Kidney capillary endothelial cell (primary cell): ENCODE results near the gene CHTF18.
"Not testable (repeated sequence)": the region's sequence is repeated elsewhere in the genome, so short reads cannot be mapped to it uniquely, and the experiment has no call there.

Experiments
- DNase-seq: peaks from one replicate; pipeline ENCODE4 v3.0.0-alpha.2; 2018; ENCODE audit warnings: low spot score

Gene CHTF18

DNA sequence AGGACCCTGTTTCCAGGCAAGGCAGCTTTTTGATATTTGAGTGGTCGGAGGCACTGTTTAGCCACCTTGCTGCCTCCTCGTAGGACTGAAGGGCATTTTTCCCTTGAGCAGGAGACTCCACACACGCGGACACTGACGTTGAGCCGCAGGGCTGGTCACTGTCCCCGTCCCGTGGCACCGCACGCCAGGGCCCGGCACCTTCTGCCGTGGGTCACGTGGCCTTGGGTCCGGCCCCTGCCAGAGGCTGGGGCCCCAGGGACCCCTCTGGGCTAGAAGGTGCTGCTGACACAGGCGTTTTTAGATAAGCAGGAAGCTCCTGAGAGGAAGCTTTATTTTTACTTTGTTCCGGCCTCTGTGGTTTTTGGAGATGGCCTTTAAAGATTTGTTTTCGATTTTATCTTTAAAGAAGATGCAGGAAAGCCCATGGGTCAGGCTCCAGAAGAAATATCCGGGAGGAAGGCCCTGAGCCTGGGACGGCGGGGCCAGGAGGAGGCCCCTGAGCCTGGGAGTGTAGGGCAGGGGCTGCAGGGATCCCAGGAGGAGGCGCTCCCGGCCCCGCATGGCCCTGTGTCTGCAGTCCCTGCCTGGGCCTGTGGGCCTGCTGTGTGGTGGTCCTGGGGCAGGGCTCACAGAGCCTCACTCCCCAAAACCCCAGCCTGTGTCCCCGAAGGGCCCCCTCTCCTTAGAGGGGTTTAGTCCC is 42.6 kb downstream of the CHTF18 start:
- no peak for DNase-seq

DNA sequence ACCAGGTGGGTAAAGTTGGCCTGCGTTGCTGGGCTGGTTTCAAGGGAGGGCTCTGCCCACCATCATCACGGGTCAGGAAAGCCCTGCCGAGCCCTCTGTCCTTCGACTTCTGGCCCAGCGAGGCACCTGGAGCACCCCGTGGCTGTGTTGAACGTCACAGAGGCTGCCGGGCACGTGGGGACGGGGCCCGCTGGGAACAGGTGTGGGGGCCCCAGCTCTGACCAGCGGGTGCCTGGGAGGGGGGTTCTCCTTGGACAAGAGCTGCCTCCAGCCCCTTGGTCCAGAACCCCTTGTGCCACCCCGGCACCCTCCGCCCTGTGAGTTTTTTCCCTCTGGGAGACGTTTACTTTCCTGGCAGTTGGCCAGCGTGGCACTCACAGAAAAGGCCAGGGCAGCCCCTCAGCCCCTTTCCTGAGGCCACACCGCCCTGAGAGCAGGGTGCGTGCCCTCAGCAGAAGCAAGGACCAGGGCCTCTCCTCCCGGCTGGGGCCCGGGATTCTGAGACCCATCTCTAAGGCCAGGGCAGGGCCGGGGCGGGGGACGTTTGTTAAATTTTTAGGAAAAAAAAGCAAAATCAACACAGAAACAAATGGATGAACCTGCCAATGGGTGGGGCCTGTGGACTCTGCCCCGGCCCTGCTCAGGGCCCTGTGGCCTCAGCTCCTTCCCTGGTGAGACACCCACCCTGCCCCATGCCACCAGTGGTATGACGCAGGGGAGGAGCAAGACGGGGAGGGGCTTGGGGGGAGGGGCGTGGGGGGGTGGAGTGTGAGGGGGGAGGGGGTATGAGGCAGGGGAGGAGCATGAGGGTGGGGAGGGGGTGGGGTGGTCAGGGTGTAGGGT is 43.4 kb downstream of the CHTF18 start:
- DNase-seq: no peak

DNA sequence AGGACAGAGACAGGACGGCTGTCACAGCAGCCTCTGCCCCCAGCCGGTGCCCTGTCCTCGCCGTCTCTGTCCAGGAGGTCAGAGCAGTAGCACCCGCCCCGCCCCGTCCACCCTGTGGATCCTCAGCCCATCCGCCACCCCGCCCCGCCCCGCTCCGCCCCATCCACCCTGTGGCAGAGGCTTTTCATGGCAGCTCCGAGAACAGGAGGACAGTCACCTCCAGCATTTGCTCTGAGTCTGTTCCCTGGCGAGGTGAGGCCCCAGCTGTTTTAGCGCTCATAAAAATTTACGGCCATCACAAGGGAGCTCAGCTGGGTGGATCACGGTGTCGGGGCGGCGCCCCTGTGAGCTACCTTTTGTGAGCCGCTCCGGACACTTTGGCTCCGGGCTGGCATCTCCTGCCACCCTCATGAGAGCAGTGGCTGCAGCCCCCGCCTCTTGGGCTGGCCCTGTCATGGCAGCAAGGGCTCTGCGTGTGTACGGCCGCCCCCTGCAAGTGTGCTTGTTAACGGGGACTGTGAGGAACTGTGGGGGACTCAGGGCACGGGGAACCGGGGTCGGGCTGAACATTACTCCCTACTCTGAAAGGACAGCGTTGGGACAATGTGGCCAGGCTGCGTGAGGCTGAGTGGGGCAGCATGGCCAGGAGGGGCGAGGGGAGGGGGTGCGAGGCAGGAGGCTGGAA is 44.4 kb downstream of the CHTF18 start:
- no peak for DNase-seq

- DNase-seq: no peak
These were observed 45.0 kb downstream of the CHTF18 start for GRCh38 chr16:833411-833810.

GRCh38 chr16:835373-835772 is 47.0 kb downstream of the CHTF18 start:
- DNase-seq: no peak

DNA sequence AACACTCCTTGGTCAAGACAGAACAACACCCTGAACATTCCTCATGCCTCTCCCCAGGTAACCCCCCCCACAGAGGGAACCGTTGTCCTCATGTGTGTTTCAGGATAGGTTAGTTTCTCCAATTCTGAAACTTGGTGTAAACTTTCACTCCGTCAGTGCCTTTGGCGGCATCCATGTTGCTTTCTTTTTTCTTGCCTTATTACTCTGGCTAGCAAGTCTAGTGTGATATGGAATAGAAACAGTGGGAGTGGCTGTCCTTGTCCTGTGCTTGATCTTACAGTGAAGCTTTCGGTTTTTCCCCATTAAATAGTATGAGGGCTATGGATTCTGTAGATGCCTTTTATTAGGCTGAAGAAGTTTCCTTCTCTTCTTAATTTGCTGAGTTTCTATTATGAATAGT is 47.8 kb downstream of the CHTF18 start:
- DNase-seq: no peak

- not testable (repeated sequence) for DNase-seq
These were observed 48.4 kb downstream of the CHTF18 start for GRCh38 chr16:836822-837221.

DNA sequence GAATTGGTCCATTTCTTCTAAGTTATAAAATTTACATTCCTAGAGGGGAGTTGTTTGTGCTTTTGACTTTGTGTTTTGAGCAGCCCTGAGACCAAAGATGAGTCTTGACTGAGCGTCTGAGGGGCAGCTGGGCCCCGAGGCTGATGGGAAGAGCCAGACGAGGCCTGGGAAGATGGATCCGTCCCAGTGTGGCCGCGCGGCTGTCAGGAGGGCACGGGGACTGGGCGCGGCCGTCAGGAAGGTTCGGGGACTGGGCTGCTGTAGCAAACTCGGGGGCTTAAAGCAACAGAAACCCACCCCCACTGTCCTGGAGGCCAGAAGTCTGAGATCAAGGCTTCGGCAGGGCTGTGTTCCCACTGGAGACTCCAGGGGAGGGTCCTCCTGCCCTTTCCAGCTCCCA is 50.3 kb downstream of the CHTF18 start:
- no peak for DNase-seq

DNA sequence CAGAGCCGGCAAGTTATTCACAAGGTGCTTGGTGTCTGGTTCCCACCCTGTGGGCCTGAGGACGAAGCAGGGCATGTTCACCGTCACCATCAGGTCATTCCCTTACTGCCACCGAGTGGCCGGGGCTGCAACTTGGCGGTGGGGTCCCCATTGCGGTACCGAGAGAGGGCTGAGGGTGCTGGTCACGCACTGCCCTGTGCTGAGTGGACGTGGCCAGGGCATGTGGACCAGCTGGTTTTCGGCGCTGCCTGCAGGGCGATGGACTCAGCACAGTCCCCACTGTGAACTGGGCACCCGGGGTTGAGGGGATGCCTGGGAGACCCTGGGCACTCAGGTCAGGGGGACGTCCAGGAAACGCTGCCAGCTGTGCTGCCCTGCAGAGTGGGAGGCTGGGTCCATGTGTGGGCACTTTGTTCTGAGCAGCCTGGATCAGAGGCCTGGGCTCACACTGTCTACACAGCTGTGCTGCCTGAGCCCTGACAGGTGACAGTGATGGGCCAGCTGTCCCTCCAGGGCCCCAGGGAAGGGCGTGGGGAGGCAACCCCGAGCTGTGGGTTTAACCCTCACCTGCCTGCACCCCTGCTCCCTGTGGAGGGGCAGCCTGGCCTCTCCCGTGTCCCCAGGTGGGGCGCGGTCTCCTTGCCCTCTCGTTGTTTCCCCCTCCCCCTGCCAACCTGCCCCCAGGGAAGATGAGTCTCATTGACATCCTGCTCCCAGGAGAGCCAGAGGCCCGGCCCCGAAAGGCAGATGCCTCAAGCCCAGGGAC is 51.4 kb downstream of the CHTF18 start:
- DNase-seq: no peak

DNA sequence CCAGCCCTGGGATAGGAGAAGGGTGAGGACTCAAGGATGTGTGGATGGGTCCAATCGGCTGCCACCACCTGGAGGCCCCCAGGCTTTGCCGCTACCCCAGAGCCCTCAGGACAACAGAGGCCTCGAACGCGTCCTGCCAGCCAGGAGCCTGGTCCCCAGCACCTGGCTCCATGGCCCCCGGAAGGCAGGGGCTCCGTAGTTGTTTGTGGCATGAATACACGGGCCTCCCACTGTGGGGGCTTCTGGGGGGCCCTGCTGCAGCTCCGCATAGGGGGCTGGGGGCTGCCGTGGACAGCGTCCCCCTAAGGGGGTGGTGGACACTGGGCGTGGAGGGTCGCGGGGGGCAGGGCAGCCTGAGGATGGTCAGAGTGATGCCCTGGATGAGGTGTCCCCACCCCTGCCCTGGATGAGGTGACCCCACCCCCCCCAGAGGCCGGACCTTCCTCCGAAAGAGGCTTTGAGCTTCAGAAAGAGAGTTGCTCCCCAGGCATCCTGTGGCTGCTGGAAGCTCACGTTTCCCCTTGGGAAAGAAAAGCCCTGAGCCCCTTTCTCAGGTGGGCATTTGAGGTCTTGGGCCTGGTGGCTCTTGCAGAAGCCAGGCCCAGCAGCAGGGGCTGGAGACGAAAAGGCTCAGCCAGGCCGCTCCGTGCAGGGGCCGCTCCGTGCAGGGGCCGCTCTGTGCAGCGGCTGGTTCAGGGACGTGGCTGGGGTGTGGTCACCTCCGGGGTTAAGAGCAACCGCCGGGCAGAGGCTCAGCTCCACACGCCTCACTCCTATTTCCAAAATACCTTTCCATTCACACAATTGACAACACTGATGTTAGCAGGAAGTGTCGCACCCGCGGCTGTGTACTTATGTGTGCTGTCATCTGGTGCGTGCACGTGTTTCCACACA is 52.4 kb downstream of the CHTF18 start:
- no peak for DNase-seq

GRCh38 chr16:841455-842060 is 53.1 kb downstream of the CHTF18 start:
- no peak for DNase-seq

DNA sequence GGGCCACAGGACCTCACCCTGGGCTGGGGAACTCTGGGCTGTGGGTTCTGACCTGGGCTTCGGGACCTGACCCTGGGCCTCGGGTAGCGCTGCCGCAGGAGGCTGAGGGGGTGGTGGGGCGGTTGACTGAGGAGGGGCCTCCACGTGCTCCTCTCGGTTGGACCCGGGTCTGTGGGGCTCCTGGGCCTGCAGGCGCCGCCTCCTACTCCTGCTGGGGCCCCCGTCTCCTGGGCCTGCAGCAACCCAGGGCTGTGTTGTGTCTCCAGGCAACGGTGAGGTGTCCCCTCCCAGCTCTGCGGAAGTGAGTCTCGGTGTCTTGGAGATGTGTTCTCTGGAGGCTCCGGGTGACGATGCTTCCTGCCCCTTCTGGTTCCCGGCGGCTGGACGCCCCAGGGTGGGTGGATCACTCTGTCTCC is 53.6 kb downstream of the CHTF18 start:
- peak; percentile 90 for DNase-seq

DNA sequence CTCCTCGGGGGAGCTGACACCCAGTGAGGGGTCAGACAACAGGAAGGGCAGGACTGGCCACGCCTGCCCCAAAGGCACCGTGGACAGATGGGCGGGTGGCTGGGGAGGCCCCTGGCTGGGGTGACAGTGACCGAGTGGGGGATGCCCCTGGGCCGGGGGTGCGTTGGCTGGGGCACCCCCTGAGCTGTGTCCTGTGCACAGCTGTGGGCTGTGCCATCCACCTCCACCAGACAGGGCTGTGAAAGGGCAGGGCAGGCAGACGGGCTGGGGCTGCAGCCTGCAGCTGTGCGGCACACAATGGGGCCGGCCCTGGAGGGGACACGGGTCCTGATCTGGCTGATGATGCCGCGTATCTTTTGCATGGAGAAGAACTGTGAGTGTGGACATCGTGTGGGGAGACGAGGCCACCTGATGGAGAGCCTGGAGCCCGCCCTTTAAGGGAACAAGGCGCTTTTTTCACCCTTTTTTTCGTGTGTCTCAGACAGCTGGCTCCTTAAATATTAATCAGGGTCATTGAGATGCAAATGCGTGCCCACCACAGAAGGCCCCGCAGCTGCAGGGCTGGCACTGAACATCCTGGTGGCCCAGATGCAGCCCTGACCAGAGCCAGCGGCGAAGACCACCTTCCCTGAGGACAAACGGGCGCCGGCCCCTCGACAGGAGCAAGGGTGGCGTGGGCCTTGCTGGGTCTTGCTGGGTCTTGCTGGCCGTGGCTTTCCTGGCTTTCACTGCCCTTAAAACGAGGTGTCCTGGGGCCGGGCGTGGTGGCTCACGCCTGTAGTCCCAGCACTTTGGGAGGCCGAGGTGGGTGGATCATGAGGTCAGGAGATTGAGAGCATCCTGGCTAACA is 54.5 kb downstream of the CHTF18 start:
- DNase-seq: no peak

DNA sequence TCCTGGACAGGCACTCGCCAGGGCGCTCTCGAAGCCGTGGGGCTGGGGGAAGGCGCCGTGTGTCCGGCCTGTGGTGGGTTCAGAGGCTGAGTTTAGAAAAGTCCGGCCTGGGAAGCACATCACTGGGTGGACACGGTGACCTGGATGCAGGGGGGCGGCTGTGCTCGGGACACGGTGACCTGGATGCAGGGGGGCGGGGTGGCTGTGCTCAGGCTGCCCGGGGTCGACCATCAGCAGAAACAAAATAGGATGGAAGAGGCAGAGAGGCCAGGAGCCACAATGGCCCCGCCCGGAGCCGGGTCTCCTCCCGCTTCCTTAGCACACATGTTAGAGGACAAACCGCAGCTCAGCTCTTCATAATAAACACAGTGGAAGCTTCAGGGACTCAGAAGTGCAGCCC is 55.4 kb downstream of the CHTF18 start:
- DNase-seq: no peak

DNA sequence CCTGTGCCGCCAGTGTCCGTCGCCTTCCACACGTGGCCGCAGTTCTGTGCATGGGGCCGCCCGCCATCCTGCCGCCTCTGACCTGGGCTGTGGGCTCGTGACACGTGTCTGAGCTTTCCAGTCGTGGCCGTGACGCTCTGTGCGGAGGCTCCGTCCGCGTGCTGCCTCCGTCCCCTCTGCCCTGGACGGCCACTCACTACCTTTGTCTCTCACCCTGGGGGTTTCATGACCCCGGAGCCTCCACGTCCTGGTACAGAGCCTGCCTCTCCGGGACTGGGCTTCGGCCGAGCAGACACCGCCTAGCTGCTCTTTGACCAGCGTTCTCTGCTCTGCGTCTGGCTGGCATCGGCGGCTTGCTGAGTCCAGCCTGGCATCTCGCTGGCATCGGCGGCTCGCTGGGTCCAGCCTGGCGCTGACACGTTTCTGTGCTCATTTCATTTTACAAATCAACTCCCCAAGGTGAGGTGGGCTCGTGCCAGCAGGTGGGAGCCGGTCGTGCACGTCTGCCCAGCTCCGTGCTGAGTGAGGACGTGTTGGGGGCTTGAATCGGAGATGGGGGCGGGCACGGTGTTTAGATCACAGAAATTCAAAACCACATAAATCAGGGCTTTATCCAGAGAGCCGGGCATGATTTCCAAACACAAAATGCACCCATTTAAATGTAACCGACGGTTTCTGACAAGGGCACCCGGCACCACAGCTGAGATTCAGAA is 56.4 kb downstream of the CHTF18 start:
- DNase-seq: no peak

- DNase-seq: peak; percentile 21
These were observed 56.9 kb downstream of the CHTF18 start for GRCh38 chr16:845351-845745.

- DNase-seq: no peak
These were observed 58.7 kb downstream of the CHTF18 start for GRCh38 chr16:847151-847550.
